Psoas muscle (tissue), 8 donors: ENCODE results near the gene VEGFB. TPM values are rescaled to one million over a fixed set of nuclear protein-coding genes. Genes with fewer than 3 reads are reported as not detected.

Experiments
- ATAC-seq, 4 donors: fragments of 200-7000 bp; cut with Tn5 transposase; one replicate each; pipeline ENCODE4 v1.9.1; 2020; ENCODE audit warnings: moderate library complexity in 3 of 4, mild to moderate bottlenecking in 2 of 4
- DNase-seq, 2 donors: peaks; one replicate each; pipeline ENCODE4 v3.0.0-alpha.2; 2020
- H3K27ac ChIP-seq: fragments of 200-600 bp; one replicate; pipeline ENCODE4 v1.8.0; 2022
- H3K27me3 ChIP-seq, 3 donors: fragments of 200-600 bp in 1 of 3; one replicate each; pipeline versions ENCODE4 v1.6.1 to v1.8.0; 2013 to 2022; ENCODE audit warnings: low read length in 2 of 3, mild to moderate bottlenecking in 2 of 3, moderate library complexity in 1 of 3; ENCODE audit not compliant: insufficient read depth in 3 of 3
- H3K36me3 ChIP-seq, 2 donors: fragments of 200-600 bp in 1 of 2; one replicate each; pipeline versions ENCODE4 v1.6.1 to v1.8.0; 2013 to 2022; ENCODE audit warnings: low read depth in 1 of 2, mild to moderate bottlenecking in 1 of 2, moderate library complexity in 1 of 2; ENCODE audit not compliant: insufficient read depth in 1 of 2
- H3K4me1 ChIP-seq: fragments of 200-600 bp; one replicate; pipeline ENCODE4 v1.8.0; 2022
- H3K4me3 ChIP-seq: fragments of 200-600 bp; one replicate; pipeline ENCODE4 v1.8.0; 2022; ENCODE audit warnings: mild to moderate bottlenecking
- H3K9me3 ChIP-seq: fragments of 200-600 bp; one replicate; pipeline ENCODE4 v1.8.0; 2022
- CTCF ChIP-seq: fragments of 200-600 bp; IDR thresholded peaks from one replicate; pipeline ENCODE4 v1.8.0; 2022; ENCODE audit warnings: antibody characterized with exemption
- WGBS, 3 donors: extraction: QIAGEN DNeasy Blood & Tissue Kit; methylation state at CpG; one replicate each; pipeline versions ENCODE4 v1.1.6 to v1.1.7; 2013; 5-methylcytosine and 5-hydroxymethylcytosine counted together
- intact Hi-C, 2 donors: fragments of 100-400 bp; cut with DNase I; formaldehyde crosslinking; loops; one replicate each; pipeline versions ENCODE4 v1.11.0 to v1.14.2; 2022
- polyA plus RNA-seq, 3 donors: library from polyadenylated mRNA; stranded (reverse); fragments of 200-250 nt; gene quantifications; one replicate each; pipeline ENCODE4 v1.2.3, GENCODE V29; 2013
- total RNA-seq, 4 donors: library from RNA; stranded (reverse); fragmentation: NEBNext Ultra II Directional in 2 of 4; extraction: Animal tissue kit (Norgen Biotek cat#: 25700) in 2 of 4; gene quantifications; one replicate each; pipeline versions ENCODE4 v1.2.1 to v1.2.4, GENCODE V29; 2021 to 2023
- donor health status: healthy with polysubstance abuse.
- donor health status: DM: no; HTN: no; CAD: no; lungs with moderate emphysema.
- donor health status: Bipolar disorder and iron deficiency.
- donor health status: healthy.
- donor health status: DM: yes; HTN: yes; CAD: no.
- donor health status: DM: no; HTN: no; CAD: no.
- donor health status: DM: no; HTN: no; CAD: no.
- donor health status: DM: yes; HTN: yes; CAD: no.

The VEGFB gene
- total and polyA plus RNA-seq, 7 donors = 77.0 to 125 (median 100.0) TPM

DNA sequence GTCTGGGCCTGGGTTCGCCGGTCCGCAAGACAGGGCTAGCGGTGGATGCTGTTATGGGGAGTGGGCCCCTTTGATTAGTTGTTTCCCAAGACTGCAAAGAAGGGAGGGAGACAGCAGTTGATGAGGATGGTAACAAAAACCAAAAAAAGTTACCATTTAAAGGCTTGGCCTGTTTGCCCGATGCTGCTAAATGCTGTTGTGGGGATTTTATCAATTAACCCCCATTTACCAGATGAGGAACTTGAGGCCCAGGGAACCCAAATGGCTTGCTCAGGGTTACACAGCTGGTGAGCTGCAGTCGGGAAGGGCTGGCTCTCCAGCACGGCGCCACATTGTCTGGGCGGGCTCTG is 11.8 kb upstream of the VEGFB start:
- intact Hi-C loops = no loop called here
- peaks cover 35% of the 10 kb centered on the region for H3K4me1 ChIP-seq

DNA sequence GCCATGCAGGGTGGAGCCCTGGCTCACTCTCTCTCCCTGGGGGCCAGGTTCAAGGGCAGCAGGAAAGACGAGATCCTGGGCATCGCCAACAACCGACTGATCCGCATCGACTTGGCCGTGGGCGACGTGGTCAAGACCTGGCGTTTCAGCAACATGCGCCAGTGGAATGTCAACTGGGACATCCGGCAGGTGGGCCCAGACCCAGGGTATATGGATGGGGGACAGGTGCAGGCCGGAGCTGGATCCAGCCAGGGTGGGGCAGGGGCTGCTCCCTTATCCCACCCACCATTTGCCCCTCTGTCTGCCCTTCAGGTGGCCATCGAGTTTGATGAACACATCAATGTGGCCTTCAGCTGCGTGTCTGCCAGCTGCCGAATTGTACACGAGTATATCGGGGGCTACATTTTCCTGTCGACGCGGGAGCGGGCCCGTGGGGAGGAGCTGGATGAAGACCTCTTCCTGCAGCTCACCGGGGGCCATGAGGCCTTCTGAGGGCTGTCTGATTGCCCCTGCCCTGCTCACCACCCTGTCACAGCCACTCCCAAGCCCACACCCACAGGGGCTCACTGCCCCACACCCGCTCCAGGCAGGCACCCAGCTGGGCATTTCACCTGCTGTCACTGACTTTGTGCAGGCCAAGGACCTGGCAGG is 11.3 kb upstream of the VEGFB start:
- ATAC-seq = peak in 2 of 4 donors; percentile 14 to 36
- 31 to 44% (median 37%) methylated on average over 24 of the region's 24 CpGs for WGBS, 3 donors
- peaks cover 0 to 34% of the 10 kb centered on the region in 2 donors for H3K36me3 ChIP-seq

More for the DNA sequence above, 11.8 kb upstream of the VEGFB start:
- no peaks in the 10 kb centered on the region for H3K27me3 ChIP-seq
- peak overlapping the region; percentile 77 for H3K27ac ChIP-seq
- H3K4me3 ChIP-seq = no peak overlapping the region
- H3K9me3 ChIP-seq = no peaks in the 10 kb centered on the region
- H3K36me3 ChIP-seq = peaks cover 0 to 34% of the 10 kb centered on the region in 2 donors
- 58 to 67% (median 59%) methylated on average over 9 of the region's 9 CpGs for WGBS, 3 donors
- ATAC-seq (no peak), DNase-seq (no peak)
- no peak for TF ChIP-seq CTCF

GRCh38 chr11:64224151-64224890 is 10.1 kb upstream of the VEGFB start:
- intact Hi-C loops = no loop called here

More for the DNA sequence above, 11.3 kb upstream of the VEGFB start:
- no peaks in the 10 kb centered on the region for H3K9me3 ChIP-seq
- TF ChIP-seq CTCF = no peak
- intact Hi-C loops = no loop called here
- DNase-seq = peak; percentile 50 to 68
- H3K27ac ChIP-seq = peak overlapping the region; percentile 77
- no peaks in the 10 kb centered on the region for H3K27me3 ChIP-seq
- H3K4me1 ChIP-seq = peaks cover 40% of the 10 kb centered on the region
- H3K4me3 ChIP-seq = no peak overlapping the region

GRCh38 chr11:64224891-64225607 is 9.3 kb upstream of the VEGFB start:
- Histone ChIP-seq H3K4me1 (peaks cover 49% of the 10 kb centered on the region), H3K9me3 (no peaks in the 10 kb centered on the region), H3K36me3 (peaks cover 0 to 29% of the 10 kb centered on the region in 2 donors), H3K27me3 (no peaks in the 10 kb centered on the region), H3K27ac (peak overlapping the region; percentile 91), H3K4me3 (peak overlapping the region; percentile 74)
- no peak for TF ChIP-seq CTCF
- WGBS, 3 donors = 44 to 55% (median 48%) methylated on average over 22 of the region's 22 CpGs
- peak in 3 of 4 donors; percentile 1 to 3 (median 2) for ATAC-seq
- intact Hi-C loops = loop anchor here in 1 of 2 donors (5.0 kb wide), 1 partner anchor 38 kb away; the partner anchor contains the start of gene STIP1
- peak in 1 of 2 donors; percentile 51 for DNase-seq

More at GRCh38 chr11:64224151-64224890, 10.1 kb upstream of the VEGFB start:
- no peaks in the 10 kb centered on the region for H3K9me3 ChIP-seq
- no peaks in the 10 kb centered on the region for H3K27me3 ChIP-seq
- no peak for TF ChIP-seq CTCF
- H3K36me3 ChIP-seq = peaks cover 0 to 32% of the 10 kb centered on the region in 2 donors
- H3K4me3 ChIP-seq = peak overlapping the region; percentile 74
- WGBS, 3 donors = 83 to 86% (median 83%) methylated on average over 17 of the region's 17 CpGs
- ATAC-seq = no peak
- H3K27ac ChIP-seq = peak overlapping the region; percentile 91
- no peak for DNase-seq
- peaks cover 42% of the 10 kb centered on the region for H3K4me1 ChIP-seq
